AG04450 (cell line): ENCODE data around the gene USP54. TPM values are rescaled to one million over a fixed set of nuclear protein-coding genes. Genes with fewer than 3 reads are reported as not detected.

Experiments
- CTCF ChIA-PET: fragments of 300-600, 350-600 bp; formaldehyde crosslinking; extraction: SDS; loops from one replicate; lab custom pipeline; 2022; ENCODE audit warnings: antibody characterized with exemption, inconsistent platforms; lab: Charles Lee
- POLR2A ChIA-PET: fragments of 350-600 bp; formaldehyde crosslinking; extraction: SDS; loops from one replicate; lab custom pipeline; 2021; ENCODE audit warnings: antibody characterized with exemption, inconsistent platforms; lab: Yijun Ruan, JAX
- DNase-seq: peaks from one replicate; pipeline ENCODE4 v3.0.0-alpha.2; 2011; ENCODE audit warnings: low read depth, low spot score
- H3K27ac ChIP-seq: one replicate; pipeline ENCODE4 v1.5.1; 2012; ENCODE audit warnings: low read depth, low read length, control low read depth
- H3K27me3 ChIP-seq: one replicate; pipeline ENCODE4 v1.6.0; 2012; ENCODE audit warnings: low read length; ENCODE audit not compliant: control insufficient read depth, insufficient read depth
- H3K4me3 ChIP-seq: 2 replicates; pipeline ENCODE4 v1.5.1; 2011; ENCODE audit warnings: mild to moderate bottlenecking, low read depth, low read length, control low read depth
- H3K9me3 ChIP-seq: 2 replicates; pipeline ENCODE4 v1.5.1; 2012; ENCODE audit warnings: low read length; ENCODE audit not compliant: control insufficient read depth, insufficient read depth
- CTCF ChIP-seq: IDR thresholded peaks from 2 replicates; pipeline ENCODE4 v1.5.1; 2011; ENCODE audit warnings: low read depth, low read length, control low read depth, inconsistent platforms
- polyA plus RNA-seq: library from polyadenylated mRNA; depleted of rRNA; stranded (reverse); fragments of >200 nt; gene quantifications from 2 replicates; pipeline ENCODE4 v1.2.3, GENCODE V29; 2011

USP54 gene
- polyA plus RNA-seq, 1 experiment: 11.2 TPM

DNA sequence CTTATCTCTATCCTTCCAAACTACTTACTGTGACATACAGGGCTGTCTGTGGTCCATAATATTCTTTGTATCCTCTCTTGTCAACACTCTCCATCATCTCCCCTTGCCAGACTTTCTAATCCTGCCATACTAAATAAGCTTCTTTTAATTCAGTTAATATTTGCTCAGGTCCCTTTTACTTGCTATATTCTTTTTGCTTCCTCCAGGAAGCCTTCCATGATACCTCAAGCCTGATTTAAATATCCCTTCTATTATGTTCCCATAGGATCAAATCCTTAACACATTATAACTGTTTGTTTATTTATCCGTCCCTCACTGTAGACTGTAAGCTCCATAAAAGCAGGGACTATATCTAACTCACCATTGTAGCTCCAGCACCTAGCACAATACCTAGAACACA is 88.1 kb downstream of the USP54 start:
- H3K27ac ChIP-seq: no peak overlapping the region
- POLR2A ChIA-PET: no interaction called here
- DNase-seq: no peak
- no peak overlapping the region for H3K4me3 ChIP-seq
- no peaks in the 10 kb centered on the region for H3K27me3 ChIP-seq
- CTCF ChIA-PET: interaction anchor here (1.7 kb wide), 1 partner anchor 26 kb away, joined by 6 read pairs; no protein-coding TSS in a partner anchor
- H3K9me3 ChIP-seq: no peaks in the 10 kb centered on the region
- no peak for TF ChIP-seq CTCF

GRCh38 chr10:73501651-73502050 is 89.5 kb downstream of the USP54 start:
- Histone ChIP-seq H3K27me3 (no peaks in the 10 kb centered on the region), H3K27ac (no peak overlapping the region), H3K4me3 (no peak overlapping the region), H3K9me3 (no peaks in the 10 kb centered on the region)
- TF ChIP-seq CTCF: no peak
- no peak for DNase-seq
- ChIA-PET POLR2A (no interaction called here), CTCF (interaction anchor here (1.7 kb wide), 1 partner anchor 28 kb away, joined by 6 read pairs; no protein-coding TSS in a partner anchor)

- Histone ChIP-seq H3K9me3 (no peaks in the 10 kb centered on the region; the same call in 1 of the 2 replicates), H3K27ac (no peak overlapping the region), H3K27me3 (no peaks in the 10 kb centered on the region), H3K4me3 (no peak overlapping the region)
- no peak for DNase-seq
- TF ChIP-seq CTCF: no peak
- ChIA-PET CTCF (interaction anchor here (1.5 kb wide), 1 partner anchor 32 kb away, joined by 6 read pairs; no protein-coding TSS in a partner anchor), POLR2A (no interaction called here)
Measured at GRCh38 chr10:73497623-73498022, 93.5 kb downstream of the USP54 start.

DNA sequence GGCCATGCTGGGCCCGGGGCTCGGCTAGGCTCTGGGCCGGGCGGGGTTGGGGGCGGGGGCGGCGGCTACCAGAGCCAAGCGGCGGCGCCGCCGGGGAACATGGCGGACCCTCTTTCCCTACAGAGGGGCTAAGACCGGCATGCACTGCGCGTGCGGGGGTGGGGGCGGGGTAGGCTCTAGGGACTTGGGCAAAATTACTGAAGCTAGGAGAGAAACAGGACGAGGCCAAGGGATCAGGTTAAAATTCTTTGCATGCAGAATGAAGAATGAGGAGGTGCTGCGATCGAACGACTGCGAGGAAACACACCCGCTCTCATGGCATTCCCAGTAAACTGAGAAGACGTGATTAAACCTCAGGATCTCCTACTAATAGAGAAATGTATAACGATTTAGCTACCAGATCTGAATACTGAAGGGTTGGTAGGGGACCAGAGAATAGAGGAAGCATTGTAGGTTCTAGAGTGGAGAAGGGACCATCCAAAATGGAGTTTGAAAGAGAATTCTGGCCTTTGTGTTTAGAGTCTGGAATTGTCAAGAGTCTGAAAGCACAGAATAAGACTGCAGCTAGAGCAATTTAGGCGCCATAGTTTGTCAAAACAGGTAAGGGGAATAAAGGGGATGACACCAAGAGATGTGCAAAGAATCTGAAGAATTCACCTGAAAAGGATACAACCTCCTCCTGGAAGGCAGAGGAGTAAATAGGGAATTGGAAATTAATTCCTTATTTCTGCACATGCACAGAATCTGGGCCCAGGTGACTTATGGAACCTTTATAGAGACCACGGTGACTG is 95.1 kb downstream of the USP54 start, which contains the start of gene PPP3CB:
PPP3CB (minus strand) TSS at position 141 of the 791 bp plus-strand sequence; CDS start at position 6, 135 bp downstream.
- Histone ChIP-seq H3K4me3 (peak within 1 kb of the TSS; percentile 92), H3K9me3 (no peaks in the 10 kb centered on the region; the same call in 1 of the 2 replicates), H3K27me3 (no peaks in the 10 kb centered on the region), H3K27ac (peak within 1 kb of the TSS; percentile 97)
- no peak for TF ChIP-seq CTCF
- POLR2A ChIA-PET: interaction anchor here (0.5 to 2.4 kb wide), 8 partner anchors 11 to 312 kb away, joined by 3 to 7 read pairs (median 4); no protein-coding TSS in a partner anchor
- peak; percentile 93 for DNase-seq
- CTCF ChIA-PET: interaction anchor here (1.5 kb wide), 1 partner anchor 33 kb away, joined by 6 read pairs; no protein-coding TSS in a partner anchor
